HG03442 (cell line): ENCODE measurements around the gene PLXNA1.

ENCODE experiments used
- ATAC-seq: cut with Tn5 transposase; IDR thresholded peaks from one replicate; pipeline ENCODE4 v1.9.1; 2021; ENCODE audit warnings: mild to moderate bottlenecking, moderate library complexity; ENCODE audit not compliant: unreplicated experiment

PLXNA1 gene

GRCh38 chr3:126952983-126953660 is 29.8 kb upstream of the PLXNA1 start:
- no peak for ATAC-seq

- peak; percentile 79 for ATAC-seq
These were observed 28.6 kb upstream of the PLXNA1 start for GRCh38 chr3:126954141-126954842.

GRCh38 chr3:126955004-126955790 is 27.7 kb upstream of the PLXNA1 start:
- peak; percentile 60 for ATAC-seq

DNA sequence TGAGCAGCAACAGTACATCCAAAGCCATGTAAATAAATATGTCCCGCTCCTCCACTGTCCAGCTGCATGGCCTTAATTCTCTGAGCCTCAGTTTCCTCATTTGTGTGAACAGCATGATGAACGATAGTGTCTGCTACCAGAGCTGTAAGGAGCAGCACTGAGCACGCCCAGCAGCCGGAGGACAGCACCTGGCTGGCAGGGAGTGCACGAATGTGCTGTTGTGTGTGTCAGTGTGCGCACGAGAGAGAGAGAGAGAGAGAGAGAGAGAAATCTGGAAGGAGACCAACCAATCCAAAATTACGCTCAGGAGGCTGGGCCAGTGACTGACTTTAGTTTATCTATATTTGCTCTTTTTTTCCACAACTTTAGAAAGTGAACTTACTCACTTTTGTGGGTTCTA is 26.6 kb upstream of the PLXNA1 start:
- no peak for ATAC-seq

DNA sequence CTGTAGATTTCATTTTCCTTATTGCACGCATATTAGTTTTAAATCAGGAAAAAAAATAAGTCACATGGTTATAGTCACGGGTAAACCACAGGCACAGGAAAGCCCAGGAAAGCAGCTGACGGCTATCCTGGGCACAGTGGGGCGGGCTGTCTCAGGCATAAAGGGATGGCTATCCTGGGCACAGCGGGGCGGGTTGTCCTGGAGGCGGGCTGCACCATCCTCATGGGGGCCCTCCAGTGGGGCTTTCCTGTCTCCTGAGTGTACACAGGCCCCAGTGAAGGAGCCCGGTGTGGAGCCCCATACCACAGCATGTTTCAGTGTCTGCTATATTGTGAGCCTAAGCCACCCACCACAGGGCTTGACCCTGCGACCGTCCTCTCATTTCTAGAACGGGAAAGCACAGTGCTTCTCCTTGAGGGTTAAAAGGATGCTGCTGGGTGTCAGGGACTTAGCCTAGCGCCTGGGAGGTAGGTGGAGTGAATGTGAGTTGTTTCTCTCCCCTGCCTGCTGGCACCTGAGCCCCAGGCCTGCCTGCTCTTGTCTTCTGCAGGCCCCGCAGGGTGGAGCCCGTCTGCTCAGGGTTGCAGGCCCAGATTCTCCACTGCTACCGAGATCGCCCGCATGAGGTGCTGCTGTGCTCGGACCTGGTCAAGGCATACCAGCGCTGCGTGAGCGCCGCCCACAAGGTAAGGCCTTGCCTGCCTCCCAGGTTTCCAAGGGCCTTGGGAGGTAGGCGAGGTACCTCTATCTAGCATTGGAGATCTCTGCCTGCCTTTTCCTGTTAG is 25.9 kb upstream of the PLXNA1 start:
- ATAC-seq, result no peak

- ATAC-seq, result no peak
These were observed 24.9 kb upstream of the PLXNA1 start for GRCh38 chr3:126957776-126958637.

DNA sequence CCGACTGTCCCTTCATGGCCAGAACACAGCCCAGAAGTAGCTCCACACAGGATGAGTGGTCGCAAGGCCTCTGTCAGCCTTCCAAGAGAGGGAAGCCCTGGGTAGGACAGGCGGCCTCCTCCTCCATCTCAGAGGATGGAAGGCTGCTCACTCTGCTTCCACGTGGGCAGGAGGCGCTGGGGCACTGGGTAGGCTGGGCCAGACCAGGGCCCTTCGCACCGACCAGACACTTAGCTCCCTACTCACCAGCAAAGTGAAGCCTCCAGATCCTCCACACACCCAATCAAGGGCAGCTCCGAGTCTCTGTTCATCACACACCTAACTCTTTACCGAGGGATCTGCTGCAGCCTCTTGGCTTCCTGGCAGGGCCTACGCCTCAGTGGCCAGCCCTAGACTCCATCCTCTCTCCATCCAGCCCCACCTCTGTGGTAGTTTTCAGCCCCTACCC is 24.3 kb upstream of the PLXNA1 start:
- ATAC-seq, result no peak

- no peak for ATAC-seq
These were observed 23.6 kb upstream of the PLXNA1 start for GRCh38 chr3:126959136-126959920.

DNA sequence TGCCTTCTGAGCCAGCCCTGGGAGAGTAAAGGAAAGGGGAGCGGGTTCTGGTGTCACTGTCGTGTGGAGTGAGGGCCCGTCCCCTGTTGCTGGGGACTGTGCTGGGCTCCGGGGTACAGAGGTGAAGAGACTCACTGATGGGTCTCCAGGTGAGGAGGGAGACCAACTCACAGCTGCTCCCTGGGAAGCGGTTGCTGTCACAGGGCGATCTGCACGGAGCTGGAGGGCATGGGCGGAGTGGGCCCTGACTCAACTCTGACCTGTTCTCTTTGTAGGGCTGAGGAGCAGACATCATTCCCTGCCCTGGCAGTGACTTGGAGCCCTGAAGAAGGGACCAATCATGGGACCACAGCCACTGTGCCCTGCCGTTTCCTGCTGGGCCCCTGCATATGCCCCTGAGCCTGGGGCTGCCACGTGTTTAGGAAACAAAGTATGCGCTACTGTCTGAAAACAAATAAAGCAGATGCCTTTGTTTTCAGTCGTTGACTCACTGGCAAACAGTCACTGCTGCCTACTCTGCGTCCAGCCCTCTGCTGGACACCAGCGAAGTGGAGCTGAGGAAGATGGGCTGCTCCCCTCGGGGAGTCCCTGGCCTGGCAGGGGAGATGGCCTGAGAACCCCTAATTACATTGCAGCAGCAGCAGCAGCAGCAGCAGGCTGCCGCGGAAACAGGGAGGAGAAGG is 22.9 kb upstream of the PLXNA1 start:
- ATAC-seq, result no peak

- no peak for ATAC-seq
These were observed 22.3 kb upstream of the PLXNA1 start for GRCh38 chr3:126960604-126960995.

- peak; percentile 66 for ATAC-seq
These were observed 21.6 kb upstream of the PLXNA1 start for GRCh38 chr3:126961191-126961790.

- ATAC-seq, result no peak
These were observed 21.0 kb upstream of the PLXNA1 start for GRCh38 chr3:126961791-126962461.

- no peak for ATAC-seq
These were observed 20.2 kb upstream of the PLXNA1 start for GRCh38 chr3:126962756-126963155.

- no peak for ATAC-seq
These were observed 19.4 kb upstream of the PLXNA1 start for GRCh38 chr3:126963261-126964190.

DNA sequence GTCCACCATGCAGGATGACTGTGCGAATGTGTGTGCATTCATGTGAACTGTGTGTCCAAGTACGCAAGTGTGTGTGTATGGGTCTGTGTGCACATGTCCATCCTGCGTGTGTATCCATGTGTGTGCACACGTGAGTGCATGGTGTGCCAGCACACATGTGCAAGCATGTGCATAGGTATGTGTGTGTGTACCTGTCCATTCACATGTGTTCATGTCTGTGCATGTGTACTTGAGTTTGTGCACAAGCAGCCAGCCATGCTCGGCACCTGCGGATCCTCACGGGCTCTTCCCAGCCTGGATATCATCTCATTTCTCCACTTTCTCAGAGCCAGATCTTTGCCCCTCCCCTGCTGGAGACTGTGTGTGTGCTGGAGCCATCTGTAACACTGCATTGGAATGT is 18.7 kb upstream of the PLXNA1 start:
- ATAC-seq, result no peak

DNA sequence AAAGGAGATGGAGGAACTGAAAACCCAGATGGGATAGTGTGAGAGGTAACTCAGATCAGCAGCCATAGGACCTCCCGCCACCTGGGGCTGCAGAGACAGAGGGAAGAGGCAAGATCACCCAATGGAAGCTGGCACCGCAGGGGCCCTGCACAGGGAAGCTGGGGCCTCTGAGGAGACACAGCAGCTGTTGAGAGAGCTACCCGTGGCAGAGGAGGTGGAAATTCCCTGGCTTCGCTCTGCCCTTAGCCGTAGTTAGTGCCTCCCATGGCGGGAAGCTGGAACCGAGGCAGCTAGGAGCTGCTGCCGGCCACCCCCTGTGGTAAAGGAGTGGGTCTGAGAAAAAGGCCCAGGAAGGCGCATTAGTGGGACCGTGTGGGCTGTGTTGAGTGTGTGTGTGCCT is 18.0 kb upstream of the PLXNA1 start:
- ATAC-seq, result no peak
